HG03354 (cell line): ENCODE measurements around the gene RPL41.
"Not testable (repeated sequence)": the region's sequence is repeated elsewhere in the genome, so short reads cannot be mapped to it uniquely, and the experiment has no call there.

Experiments used
- ATAC-seq: cut with Tn5 transposase; IDR thresholded peaks from one replicate; pipeline ENCODE4 v1.9.1; 2021; ENCODE audit warnings: mild to moderate bottlenecking; ENCODE audit not compliant: unreplicated experiment, poor library complexity, severe bottlenecking

The RPL41 gene

DNA sequence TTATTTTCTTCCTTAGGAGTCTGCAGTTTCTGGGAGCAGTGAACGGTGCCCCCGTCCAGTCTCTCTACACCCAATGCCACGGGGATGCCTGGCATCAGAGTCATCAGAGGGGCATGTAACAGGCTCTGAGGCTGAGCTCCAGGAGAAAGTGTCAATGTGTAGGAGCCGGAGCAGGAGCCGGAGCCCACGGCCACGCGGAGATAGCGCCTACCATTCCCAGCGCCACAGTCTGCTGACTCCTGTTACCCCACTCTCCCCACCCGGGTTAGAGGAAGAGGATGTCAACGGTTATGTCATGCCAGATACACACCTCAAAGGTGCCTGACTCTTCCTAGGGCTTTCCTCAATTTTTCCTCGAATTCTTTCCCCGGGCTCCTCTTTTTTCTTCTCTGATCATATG, 15.4 kb upstream of the RPL41 start:
- ATAC-seq = no peak

DNA sequence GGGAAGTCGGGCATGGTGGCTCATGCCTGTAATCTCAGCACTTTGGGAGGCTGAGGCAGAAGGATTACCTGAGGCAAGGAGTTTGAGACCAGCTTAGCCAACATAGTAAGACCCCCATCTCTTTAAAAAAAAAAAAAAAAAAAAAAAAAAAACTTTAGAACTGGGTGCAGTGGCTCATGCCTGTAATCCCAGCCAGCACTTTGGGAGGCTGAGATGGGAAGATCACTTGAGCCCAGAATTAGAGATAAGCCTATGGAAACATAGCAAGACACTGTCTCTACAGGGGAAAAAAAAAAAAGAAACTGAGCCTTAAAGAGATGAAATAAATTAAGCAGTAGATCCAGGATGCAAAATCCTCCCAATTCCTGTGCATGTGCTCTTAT, 13.8 kb upstream of the RPL41 start:
- ATAC-seq = no peak

GRCh38 chr12:56103066-56103711, 13.2 kb upstream of the RPL41 start:
- no peak for ATAC-seq

DNA sequence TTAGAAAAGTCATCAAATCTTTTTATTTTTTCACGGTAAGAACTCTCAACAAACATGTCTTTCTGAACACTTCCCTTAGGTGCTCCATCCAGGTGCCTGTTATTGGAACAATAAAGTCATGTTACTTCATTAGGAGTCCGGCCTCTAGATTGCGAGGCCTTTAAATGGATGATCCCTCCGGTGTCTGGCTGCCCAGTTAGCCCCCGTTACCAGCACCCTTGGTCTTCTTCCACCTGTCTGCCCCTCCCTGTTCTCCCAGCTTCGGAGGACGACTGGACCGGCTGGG, 12.7 kb upstream of the RPL41 start:
- ATAC-seq = no peak

GRCh38 chr12:56104109-56104814, 12.2 kb upstream of the RPL41 start, which contains the start of gene PA2G4:
PA2G4 (plus strand) TSS chr12:56104559; CDS start chr12:56104738, 179 bp downstream.
- peak; percentile 95 for ATAC-seq

DNA sequence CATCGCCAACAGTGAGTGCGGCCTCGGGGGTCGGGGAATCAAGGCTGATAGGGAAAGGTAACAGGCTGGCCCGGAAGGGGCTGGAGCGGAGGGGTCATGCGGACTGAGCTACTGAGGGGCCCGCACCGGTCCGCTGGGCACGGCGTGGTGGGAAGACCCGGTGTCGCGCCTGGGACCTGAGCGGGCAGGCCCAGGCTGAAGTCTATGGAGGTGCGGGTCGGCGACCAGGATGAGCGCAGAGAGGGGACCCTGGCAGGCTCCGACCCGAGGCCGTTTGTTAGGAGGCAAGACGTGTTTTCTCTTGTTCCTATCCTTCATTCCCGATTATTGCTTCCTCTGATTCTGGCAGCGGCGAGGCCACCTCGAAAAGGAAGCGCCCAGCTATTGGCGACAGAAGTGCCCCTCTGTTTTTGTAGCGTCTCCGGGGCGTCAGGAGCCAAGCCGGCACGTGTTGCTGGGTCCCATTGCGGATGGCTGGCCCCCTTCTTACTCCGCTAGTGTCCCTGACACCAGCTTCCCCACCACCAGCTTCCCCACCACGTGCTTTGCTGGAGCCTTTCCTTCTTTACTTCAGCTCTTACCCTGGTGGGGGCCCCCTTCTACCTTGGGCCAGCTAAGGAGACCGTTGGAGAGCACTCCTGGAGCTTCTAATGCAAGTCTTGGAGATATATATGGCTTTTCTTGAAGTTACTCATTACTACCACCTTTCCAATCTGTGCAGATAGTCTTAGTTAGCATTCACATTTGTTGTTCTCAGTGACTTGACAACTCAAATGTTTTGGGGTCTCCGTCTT, 11.4 kb upstream of the RPL41 start:
- peak; percentile 23 for ATAC-seq

- ATAC-seq = no peak
Observed at GRCh38 chr12:56105609-56105902, 10.9 kb upstream of the RPL41 start.

- no peak for ATAC-seq
Observed at GRCh38 chr12:56107242-56107641, 9.2 kb upstream of the RPL41 start.

DNA sequence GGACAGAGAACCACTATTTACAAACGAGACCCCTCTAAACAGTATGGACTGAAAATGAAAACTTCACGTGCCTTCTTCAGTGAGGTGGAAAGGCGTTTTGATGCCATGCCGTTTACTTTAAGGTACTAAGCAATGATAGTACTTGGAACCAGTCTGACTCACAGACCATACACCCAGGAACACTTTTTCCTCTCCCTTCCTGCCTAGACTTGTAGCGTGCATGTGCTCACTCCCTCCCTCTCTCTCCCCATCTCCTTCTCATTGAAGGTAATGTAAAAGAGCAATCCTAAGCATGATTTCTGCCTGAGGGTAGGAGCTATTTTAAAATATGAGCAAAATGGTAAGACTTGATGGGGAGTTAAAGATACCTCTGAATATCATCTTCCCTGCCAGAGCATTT, 5.9 kb upstream of the RPL41 start:
- ATAC-seq = no peak

- ATAC-seq = no peak
Observed at GRCh38 chr12:56114084-56114483, 2.3 kb upstream of the RPL41 start.

DNA sequence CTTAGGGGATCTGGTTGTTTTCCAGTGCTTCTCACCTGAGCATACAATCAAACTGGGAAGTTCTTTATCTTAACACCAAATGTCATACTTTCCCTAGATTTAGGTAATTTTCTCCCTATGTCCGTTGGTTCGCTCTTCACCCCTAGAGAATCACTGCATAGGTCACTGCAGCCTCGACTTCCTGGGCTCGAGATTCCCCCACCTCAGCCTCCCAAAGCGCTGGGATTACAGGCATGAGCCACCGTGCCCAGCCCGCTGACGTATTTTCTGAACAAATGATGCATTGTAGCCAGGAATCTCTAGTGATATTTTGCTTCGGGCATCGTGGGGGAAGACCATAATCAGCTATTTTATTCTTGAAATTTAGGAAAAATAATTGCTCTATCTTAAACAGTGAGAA, 1.1 kb upstream of the RPL41 start:
- no peak for ATAC-seq

GRCh38 chr12:56117082-56117706, 761 bp downstream of the RPL41 start:
- not testable (repeated sequence) for ATAC-seq

GRCh38 chr12:56117778-56118687, 1.6 kb downstream of the RPL41 start, which contains the start of gene ZC3H10:
ZC3H10 (plus strand) TSS chr12:56118266; CDS start chr12:56120563, 2,297 bp downstream.
- ATAC-seq = peak; percentile 85

- peak; percentile 6 for ATAC-seq
Observed at GRCh38 chr12:56118688-56119357, 2.4 kb downstream of the RPL41 start.

GRCh38 chr12:56119361-56119796, 2.9 kb downstream of the RPL41 start:
- ATAC-seq = no peak

- ATAC-seq = no peak
Observed at GRCh38 chr12:56120158-56120846, 3.9 kb downstream of the RPL41 start.

DNA sequence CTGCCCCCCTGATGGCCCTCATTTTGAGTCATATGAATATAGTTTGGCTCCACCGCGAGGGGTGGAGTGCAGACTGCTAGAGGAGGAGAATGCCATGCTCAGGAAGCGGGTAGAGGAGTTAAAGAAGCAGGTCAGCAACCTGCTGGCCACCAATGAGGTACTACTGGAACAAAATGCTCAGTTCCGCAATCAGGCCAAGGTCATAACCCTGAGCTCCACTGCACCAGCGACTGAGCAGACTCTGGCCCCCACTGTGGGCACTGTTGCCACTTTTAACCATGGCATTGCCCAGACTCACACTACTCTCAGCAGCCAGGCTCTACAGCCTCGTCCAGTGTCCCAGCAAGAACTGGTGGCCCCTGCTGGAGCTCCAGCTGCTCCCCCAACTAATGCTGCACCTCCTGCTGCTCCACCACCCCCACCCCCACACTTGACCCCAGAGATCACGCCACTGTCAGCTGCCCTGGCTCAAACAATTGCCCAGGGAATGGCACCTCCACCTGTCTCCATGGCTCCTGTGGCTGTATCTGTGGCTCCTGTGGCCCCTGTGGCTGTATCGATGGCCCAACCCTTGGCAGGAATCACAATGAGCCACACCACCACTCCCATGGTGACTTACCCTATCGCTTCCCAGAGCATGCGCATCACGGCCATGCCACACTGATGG, 4.9 kb downstream of the RPL41 start:
- ATAC-seq = no peak

DNA sequence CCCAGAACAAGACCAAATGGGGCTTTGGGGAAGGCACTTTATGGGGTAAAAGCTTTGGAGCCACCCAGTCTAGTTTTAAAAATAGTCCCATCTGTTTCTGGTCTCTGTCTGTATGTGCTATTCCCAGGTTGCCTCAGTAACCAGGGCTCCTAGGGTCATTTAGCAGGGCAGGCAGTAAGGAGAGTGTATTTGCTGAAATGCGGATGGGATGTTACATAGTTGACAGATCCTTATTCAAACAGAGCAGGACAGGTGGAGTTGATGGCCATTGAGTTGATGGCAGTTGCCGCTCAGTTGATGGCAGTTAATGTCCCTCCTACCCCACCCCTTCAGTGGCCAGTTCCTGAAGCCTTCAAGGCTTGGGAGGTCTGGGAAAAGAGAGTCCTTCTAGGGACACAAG, 6.2 kb downstream of the RPL41 start:
- no peak for ATAC-seq
